ENCODE results near the gene LMAN2.
"Not testable (repeated sequence)": the region's sequence is repeated elsewhere in the genome, so short reads cannot be mapped to it uniquely, and the experiment has no call there.

Gene LMAN2

DNA sequence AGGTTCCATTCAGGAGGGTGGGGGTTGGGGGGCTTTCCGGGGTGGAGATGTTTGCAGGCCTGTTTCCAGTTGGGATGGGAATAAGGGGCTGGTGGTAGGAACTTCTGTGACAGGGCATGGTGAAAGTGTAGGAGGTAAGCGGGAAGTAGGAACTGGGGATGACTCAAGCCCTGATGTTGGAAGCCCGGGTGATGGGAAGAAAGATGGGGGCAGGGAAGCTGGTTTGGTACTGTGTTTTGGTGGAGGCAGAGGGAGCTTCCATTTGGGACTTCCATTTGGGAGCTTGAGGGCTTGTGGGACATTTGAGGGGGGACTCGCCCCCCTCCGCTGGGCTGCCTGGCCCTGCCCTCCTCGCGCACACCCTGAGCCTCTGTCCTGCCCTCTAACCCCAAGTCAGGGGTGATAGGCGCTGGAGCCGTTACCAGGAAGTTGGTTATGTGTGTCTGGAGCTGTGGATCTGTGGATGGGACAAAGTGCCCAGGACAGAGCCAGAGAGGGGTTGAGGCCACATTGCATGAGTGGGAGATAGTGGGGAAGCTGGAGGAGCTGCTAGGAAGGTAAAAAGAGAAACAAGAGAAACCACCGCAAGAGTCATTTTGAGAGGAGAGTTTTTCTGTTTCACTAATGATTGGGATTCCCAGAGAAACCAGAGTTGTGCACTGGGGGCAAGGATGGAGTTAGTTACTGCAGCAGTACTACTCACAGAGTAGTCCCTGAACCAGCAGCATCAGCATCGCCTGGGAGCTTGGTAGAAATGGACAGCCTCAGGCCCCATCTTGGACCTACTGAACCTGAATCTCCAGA is 12.9 kb upstream of the LMAN2 start:
- no peak for DNase-seq

DNA sequence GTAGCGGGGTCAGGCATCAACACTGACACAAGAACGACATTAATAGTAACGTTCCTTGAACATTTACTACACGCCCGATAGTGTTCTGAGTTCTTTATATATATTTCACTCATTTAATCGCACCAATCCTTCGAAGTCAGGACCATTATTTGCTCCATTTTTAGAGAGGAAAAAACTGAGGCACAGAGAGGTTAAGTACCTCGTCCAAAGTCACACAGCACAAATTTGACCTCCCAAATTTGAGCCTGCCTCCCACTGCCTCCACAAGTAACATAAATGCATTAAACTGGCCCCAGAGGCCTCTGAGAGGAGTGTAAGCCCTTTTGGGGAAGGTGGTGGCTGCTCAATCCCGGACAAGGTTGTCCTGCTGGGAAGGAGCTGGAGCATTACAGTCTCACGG is 12.1 kb upstream of the LMAN2 start:
- no peak for DNase-seq

GRCh38 chr5:177362610-177363507 is 11.4 kb upstream of the LMAN2 start:
- DNase-seq = peak in 5 of 6 experiments; percentile 62 to 76 (median 73)

DNA sequence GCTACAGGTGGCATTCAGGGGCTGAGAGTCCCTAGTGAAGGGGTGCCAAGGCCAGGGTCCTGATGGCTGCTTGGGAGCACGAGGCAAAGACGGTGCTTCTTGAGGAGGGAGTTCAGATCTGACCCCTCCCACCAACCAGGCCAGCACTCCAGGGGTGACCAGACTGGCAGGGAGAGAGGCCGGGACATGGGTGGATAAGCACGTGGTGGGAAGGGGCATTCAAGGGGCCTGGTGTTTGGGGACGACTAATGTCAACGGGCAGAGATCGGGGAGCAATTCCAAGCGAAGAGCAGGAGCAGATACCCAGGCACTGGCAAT is 10.8 kb upstream of the LMAN2 start:
- DNase-seq = no peak

DNA sequence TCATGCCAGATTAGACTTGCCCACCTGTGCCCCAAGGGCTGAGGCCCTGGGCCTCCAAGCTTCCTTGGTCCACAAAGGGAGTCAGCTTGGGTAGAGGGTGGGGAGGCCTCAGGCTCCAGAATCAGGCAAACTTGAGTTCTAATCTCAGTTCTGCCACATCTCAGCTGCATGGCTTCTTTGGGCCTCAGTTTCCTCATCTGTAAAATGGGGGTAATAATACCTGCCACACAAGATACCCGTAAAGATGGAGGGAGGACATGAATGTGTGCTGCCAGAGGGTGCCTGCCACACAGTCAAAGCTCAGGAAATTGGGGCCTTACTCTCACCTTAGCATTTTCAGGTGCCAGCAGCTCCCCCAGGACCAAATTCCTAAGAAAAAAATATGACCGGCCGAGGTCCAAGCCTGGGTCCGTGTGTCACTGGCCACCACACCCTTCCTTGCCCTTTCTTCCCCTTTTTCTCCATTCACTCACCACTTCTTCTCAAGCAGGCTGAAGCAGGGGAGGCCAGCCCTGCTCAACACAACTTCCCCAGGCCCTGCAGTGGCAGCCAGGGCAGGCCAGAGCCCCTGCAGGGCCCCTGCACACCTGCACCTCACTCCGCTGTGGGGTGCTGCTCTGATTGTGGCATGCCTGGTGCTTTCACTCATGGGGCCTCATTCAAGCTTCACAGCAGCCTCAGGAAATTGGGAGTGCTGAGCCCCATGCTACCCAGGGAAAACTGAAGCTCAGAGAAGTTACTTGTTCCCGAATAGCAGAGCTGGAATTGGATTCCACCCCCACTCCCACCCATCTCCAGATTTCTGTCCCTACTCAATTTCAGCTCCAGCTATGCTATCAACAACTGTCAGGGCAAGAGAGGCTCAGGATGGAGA is 10.2 kb upstream of the LMAN2 start:
- no peak for DNase-seq

- not testable (repeated sequence) for DNase-seq
Observed at GRCh38 chr5:177360740-177361139, 9.3 kb upstream of the LMAN2 start.

GRCh38 chr5:177359860-177360259 is 8.4 kb upstream of the LMAN2 start:
- DNase-seq = no peak

GRCh38 chr5:177359451-177359851 is 8.0 kb upstream of the LMAN2 start:
- DNase-seq = no peak

- DNase-seq = no peak
Observed at GRCh38 chr5:177358370-177358819, 6.9 kb upstream of the LMAN2 start.

DNA sequence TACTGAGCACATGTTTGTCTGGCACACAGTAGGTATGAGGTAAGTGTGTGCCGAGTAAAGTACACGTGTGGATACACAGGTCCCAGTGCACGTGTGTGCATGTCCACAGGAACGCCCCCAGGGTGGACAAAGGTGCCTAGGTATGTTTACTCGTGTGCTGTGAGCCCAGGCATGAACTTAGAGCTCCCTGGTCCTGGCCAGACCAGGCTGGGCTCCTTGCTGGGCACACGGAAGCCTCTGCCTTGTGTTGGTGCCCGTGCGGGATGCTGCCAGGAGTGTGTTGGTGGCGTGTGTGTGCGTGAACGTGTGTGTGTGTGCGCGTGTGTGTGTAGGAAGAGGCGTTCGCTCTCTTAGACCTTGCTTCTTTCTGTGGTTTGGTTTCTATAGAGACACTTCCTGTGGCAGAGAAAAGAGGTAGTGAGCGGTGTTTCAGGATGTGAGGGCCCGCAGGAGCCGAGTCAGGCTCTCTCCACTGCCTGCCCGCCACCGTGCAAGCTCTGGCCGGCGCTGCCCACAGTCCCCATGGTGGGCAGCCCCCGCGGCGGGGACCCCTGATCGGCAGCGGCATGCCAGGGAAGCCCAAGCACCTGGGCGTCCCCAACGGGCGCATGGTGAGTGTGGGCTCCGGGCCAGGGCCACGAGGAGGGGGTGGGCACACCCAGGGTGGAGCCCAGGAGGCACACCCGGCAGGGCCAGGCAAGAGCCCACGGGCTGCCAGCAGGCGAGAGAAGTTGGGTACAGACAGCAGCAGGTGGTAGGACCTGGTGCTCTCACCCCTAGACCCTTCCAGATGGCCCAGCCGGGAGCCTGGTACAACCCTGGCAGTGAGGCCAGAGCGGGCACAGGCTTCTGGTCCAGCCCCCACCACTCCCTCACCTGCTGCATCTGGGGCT is 6.2 kb upstream of the LMAN2 start, which contains the start of gene RGS14:
RGS14 (plus strand) TSS at position 466 of the 893 bp plus-strand sequence; CDS start at position 567, 101 bp downstream.
- DNase-seq = peak; percentile 55 to 88 (median 74)

DNA sequence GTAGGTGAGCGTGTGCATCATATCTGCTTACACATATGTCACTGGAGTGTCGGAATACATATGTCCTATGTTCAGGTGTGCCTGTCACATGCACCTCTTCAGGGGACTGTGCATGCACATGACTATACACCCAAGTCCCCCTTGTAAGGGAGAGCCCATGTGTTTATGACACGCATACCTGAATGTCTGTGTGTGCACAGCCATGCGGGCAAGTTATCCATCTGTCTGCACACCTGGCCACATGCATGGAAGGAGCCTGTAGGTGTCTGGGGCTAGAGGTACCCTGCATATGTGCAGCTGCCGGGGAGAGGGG is 5.6 kb upstream of the LMAN2 start:
- peak in 2 of 6 experiments; percentile 47 to 56 for DNase-seq

DNA sequence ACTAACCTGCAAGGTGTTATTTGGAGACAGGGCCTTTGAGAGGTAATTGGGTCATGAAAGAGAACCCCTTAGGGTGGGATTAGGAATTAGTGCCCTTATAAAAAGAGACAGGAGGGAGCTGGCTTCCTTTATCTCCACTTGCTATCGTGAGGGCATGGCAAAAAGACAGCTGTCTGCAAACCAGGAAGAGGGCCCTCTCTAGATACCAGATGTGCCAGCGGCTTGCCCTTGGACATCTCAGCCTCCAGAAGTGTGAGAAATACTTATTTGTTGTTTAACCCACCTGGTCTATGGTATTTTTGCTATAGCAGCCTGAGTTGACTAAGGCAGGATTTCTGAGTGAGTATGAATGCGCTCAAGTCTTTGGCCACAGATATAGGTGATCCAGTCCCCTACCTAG is 5.3 kb upstream of the LMAN2 start:
- DNase-seq = no peak

DNA sequence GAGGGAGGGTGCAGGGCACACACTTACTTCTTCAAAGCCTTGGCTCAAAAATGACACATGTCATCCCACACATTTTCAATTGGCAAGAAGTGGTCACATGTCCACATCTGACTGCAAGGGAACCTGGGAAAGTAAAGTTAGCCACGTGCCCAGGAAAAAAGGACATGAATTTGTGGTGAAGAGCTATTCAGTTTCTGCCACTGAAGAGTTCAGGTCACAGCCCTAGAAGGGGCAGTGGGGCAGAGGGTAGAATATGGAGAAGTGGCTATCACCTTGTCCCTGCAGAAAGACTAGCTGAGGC is 4.3 kb upstream of the LMAN2 start:
- no peak for DNase-seq

DNA sequence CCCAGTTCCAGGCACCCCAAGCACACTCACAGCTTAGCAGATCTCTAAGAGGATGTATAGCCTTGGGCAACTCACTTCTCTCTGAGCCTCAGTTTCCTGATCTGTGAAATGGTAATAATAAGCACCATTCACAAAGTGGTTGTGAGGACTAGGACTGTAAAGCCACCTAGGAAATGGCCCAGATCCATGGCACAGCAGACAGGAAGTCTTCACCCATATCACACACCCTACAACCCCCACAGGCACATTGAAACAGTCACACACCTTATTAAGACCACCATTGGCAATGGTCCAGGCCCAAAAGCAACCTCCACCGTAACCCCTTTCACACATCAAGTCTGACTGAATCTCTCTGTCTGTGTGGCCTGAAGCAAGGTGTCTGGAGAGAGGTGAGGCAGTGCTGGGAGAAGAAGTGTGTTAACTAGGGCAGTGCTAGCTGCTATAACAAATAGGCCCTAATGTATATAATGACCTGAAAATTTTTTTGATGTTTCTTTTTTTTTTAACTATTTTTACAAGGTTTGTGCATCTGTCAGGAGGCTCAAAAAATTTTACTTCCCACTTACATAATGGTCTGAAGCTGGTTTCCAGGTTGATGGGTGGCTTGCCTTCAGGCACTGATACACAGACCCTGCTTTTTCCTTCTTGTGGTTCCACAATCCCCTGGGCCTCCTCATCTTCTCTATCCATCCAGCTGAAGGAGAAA is 3.8 kb upstream of the LMAN2 start:
- no peak for DNase-seq

GRCh38 chr5:177354711-177355110 is 3.2 kb upstream of the LMAN2 start:
- no peak for DNase-seq

DNA sequence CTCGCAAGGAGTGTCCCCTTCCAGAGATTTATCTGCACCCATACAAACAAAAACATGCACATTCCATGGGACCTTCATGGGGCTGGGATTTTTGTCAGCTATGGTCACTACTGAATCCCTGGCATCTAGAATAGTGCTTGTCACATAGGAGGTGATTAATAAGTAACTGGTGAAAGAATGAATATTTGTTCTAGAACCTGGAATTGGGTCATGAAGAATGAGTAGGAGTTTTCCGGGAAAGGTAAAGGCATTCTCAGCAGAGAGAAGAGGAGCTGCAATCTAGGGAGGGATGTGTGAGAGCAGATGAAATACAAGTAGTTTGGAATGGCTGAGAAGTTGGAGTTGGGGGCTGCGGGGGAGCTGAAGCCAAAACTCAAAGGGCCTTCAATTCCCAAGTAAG is 2.8 kb upstream of the LMAN2 start:
- DNase-seq = no peak

DNA sequence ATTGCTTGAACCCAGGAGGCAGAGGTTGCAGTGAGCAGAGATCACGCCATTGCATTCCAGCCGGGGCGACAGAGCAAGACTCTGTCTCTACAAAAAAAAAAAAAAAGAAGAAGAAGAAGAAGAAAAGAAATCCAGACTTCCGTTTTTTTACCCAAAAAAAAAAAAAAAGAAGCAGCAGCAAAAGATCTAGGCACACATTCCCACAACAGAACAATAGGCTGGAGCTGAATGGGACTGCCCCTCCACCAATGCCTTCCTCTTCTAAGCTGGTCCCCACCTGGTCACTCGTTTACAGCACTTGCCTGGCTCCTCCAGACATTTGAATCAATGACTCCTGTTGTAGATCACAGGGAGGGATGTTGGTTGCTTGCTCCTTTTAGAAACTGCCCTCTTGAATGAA is 1.6 kb upstream of the LMAN2 start:
- no peak for DNase-seq

DNA sequence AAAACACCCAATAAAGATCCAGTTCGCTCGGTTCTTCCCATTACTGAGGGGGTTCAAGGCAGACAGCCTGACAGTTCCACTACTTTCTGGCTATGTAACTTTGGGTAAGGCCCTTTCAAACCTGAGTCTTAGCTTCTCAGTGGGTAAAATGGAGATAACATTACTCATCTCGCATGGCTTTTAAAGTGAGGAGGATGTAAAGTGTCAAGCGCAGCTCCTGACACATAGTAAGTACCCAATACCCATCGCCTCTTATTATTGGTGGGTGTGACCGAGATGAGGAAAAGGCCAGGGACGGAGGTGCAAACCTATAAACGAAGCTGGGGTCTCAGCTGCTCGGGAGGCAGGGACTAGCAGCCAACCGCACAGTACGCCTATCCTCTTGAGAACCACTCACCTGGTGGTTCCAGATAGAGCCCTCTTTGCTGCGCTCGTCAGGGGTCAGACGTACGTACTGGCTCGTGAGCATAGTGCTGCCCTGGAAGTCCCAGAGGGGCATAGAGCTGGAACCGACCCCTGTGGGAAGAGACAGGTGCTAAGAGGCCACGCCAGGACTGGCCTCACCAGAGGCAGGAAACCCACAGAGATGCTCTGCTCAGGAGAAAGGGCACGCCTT is 584 bp downstream of the LMAN2 start:
- no peak for DNase-seq

GRCh38 chr5:177349762-177350161 is 1.7 kb downstream of the LMAN2 start:
- no peak for DNase-seq

DNA sequence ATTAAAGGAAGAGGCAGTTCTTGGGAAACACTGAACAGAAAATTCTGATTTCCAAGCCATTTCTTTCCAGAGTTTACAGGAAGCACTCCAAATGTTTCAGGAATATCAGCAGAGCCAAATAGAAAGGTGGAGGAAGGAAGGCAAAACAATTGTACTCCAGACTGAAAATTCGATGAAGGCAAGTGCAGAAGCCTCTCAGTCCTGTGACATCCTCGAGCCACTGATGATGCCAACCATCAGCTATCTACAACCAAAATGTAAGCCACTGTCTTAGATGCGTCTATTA is 2.2 kb downstream of the LMAN2 start:
- DNase-seq = no peak

GRCh38 chr5:177347699-177348098 is 3.8 kb downstream of the LMAN2 start:
- DNase-seq = no peak

All from stimulated activated naive CD4-positive, alpha-beta T cell (primary cell).